Fibroblast of skin of left biceps (primary cell): ENCODE results near the gene IRF7.
A peak's percentile ranks its signal among the peaks of the same experiment; 100 is the strongest.

ENCODE experiments used
- DNase-seq, 2 experiments: peaks; one replicate each; pipeline ENCODE4 v3.0.0-alpha.2; 2013; ENCODE audit warnings: low read depth in 2 of 2

The IRF7 gene

GRCh38 chr11:620935-621814 lies 5.4 kb upstream of the IRF7 start:
- DNase-seq: no peak

GRCh38 chr11:620201-620600 lies 4.5 kb upstream of the IRF7 start:
- DNase-seq: no peak

- DNase-seq: no peak
Observed at GRCh38 chr11:619628-620050, 3.9 kb upstream of the IRF7 start.

- DNase-seq: no peak
Observed at GRCh38 chr11:618856-619627, 3.3 kb upstream of the IRF7 start.

- DNase-seq: no peak
Observed at GRCh38 chr11:617912-618682, 2.3 kb upstream of the IRF7 start.

GRCh38 chr11:617199-617911 lies 1.6 kb upstream of the IRF7 start:
- DNase-seq: no peak

- no peak for DNase-seq
Observed at GRCh38 chr11:616320-617198, 809 bp upstream of the IRF7 start.

GRCh38 chr11:614623-615503 lies 887 bp downstream of the IRF7 start:
- no peak for DNase-seq

- no peak for DNase-seq
Observed at GRCh38 chr11:614021-614622, 1.6 kb downstream of the IRF7 start.

- DNase-seq: peak in 1 of 2 experiments; percentile 6
Observed at GRCh38 chr11:613369-613968, 2.3 kb downstream of the IRF7 start.

- no peak for DNase-seq
Observed at GRCh38 chr11:612961-613300, 2.8 kb downstream of the IRF7 start.

GRCh38 chr11:612201-612960 lies 3.4 kb downstream of the IRF7 start:
- no peak for DNase-seq

GRCh38 chr11:611001-611996 lies 4.5 kb downstream of the IRF7 start:
- DNase-seq: no peak

- no peak for DNase-seq
Observed at GRCh38 chr11:610146-610801, 5.5 kb downstream of the IRF7 start.

- DNase-seq: no peak
Observed at GRCh38 chr11:609341-609811, 6.4 kb downstream of the IRF7 start.

GRCh38 chr11:608791-609251 lies 6.9 kb downstream of the IRF7 start:
- no peak for DNase-seq
